ENCODE data around the gene SLC15A5. TPM values are rescaled to one million over a fixed set of nuclear protein-coding genes. Genes with fewer than 3 reads are reported as not detected.

Gene SLC15A5
- total and polyA plus RNA-seq, 2 of the 4 experiments (the other 2 are of a cell fraction) = not detected

DNA sequence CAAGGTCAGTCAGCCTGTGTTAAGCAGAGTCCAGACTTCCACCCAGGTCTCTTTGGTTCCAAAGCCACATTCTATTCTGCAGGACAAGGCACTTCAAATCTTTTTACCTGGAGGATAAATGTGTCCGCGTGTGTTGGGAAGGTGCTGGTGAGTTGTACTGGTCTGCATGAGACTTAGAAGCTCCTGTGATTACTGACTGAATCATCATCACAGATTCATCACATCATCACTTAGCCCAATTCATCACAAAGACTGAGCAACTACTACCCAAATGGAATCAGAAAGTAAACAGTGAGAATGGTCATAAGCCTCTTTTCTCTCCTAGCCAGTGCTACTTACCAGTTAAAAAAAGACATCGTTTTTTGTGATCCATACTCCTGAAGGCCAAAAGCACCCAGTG is 5.3 kb downstream of the SLC15A5 start:
- Histone ChIP-seq H2BK20ac (ENCODE audit: low read depth, low read length) (no peak overlapping the region), H3K56ac (ENCODE audit: extremely low read depth, insufficient read depth, low read length) (no peak overlapping the region), H3K9ac (ENCODE audit: low read depth, low read length) (no peak overlapping the region), H3K27ac (ENCODE audit: insufficient read depth, low read length) (no peak overlapping the region), H3K9me1 (ENCODE audit: insufficient read depth, low read length) (no peaks in the 10 kb centered on the region), H4K8ac (ENCODE audit: low read depth in 2 of 2, low read length in 2 of 2) (no peak overlapping the region), H2AK9ac (replicated peaks; ENCODE audit: low read depth, low read length, poor library complexity) (no peak overlapping the region), H3K14ac (replicated peaks; ENCODE audit: low read depth, low read length) (no peak overlapping the region), H3K4me2 (ENCODE audit: low read depth, low read length) (no peak overlapping the region), H2AFZ (replicated peaks; ENCODE audit: low read length, poor library complexity) (no peak overlapping the region), H3K4ac (ENCODE audit: low read depth, low read length) (no peak overlapping the region), H3K27me3 (ENCODE audit: control insufficient read depth, insufficient read depth, low read length) (no peaks in the 10 kb centered on the region; the same call in 1 of the 2 replicates), H3K9me3 (ENCODE audit: control insufficient read depth, insufficient read depth, low read length) (no peaks in the 10 kb centered on the region), H3K4me1 (ENCODE audit: control insufficient read depth, insufficient read depth, low read length) (no peaks in the 10 kb centered on the region), H3K23ac (ENCODE audit: low read depth, low read length) (no peak overlapping the region), H4K91ac (ENCODE audit: insufficient read depth, low read depth, low read length) (no peak overlapping the region), H3K18ac (ENCODE audit: low read depth, low read length) (no peak overlapping the region), H2BK15ac (ENCODE audit: low read depth, low read length) (no peak overlapping the region), H2BK120ac (ENCODE audit: low read depth, low read length) (no peak overlapping the region), H2BK5ac (ENCODE audit: low read depth, low read length, poor library complexity, severe bottlenecking) (no peak overlapping the region), H3K79me1 (ENCODE audit: low read depth in 1 of 2, low read length in 2 of 2) (no peaks in the 10 kb centered on the region), H3K4me3 (ENCODE audit: insufficient read depth, low read depth, low read length) (no peak overlapping the region), H4K20me1 (ENCODE audit: insufficient read depth, low read length) (no peaks in the 10 kb centered on the region), H4K5ac (ENCODE audit: low read depth, low read length) (no peak overlapping the region), H2AK5ac (ENCODE audit: low read depth, low read length) (no peak overlapping the region), H3K36me3 (ENCODE audit: control insufficient read depth, insufficient read depth, low read length) (no peaks in the 10 kb centered on the region)
- dilution Hi-C loops (cut with HindIII; ENCODE audit: low sequenced_read_pairs, unreplicated experiment) (no loop called here), intact Hi-C loops (cut with micrococcal nuclease) (no loop called here), in situ Hi-C loops (cut with MboI; ENCODE audit: low sequenced_read_pairs) (no loop called here)
- 80% methylated on average over 1 of the region's 3 CpGs; no CpG with 5 or more reads in 1 of the 2 experiments for WGBS, 2 experiments (ENCODE audit: extremely low coverage in 2 of 2, insufficient read length in 1 of 2)
- no peak for ATAC-seq (ENCODE audit: low read depth)
- ChIA-PET CTCF (no interaction called here), POLR2A (ENCODE audit: unreplicated experiment) (no interaction called here)
- BruUV-seq (replicated peaks) = no TSS peak
- DNase-seq = peak; percentile 2
- TF ChIP-seq RFX5 (IDR thresholded peaks at IDR 0.05; ENCODE audit: low read depth, low read length) (no peak), FOS (IDR thresholded peaks at IDR 0.05; ENCODE audit: low read depth, low read length) (no peak), CHD1 (IDR thresholded peaks at IDR 0.05; ENCODE audit: low read depth, low read length) (no peak), RCOR1 (IDR thresholded peaks at IDR 0.05; ENCODE audit: insufficient replicate concordance, low read length) (no peak), SMC3 (IDR thresholded peaks at IDR 0.05; ENCODE audit: low read depth, low read length) (no peak), RAD21 (IDR thresholded peaks at IDR 0.05; ENCODE audit: low read length) (no peak), NFE2L2 (IDR thresholded peaks at IDR 0.05; ENCODE audit: low read depth, low read length) (no peak), MAZ (IDR thresholded peaks at IDR 0.05; ENCODE audit: borderline replicate concordance, low read depth, low read length) (no peak), POLR2A (IDR thresholded peaks at IDR 0.05; ENCODE audit: low read depth, low read length) (no peak), MAFK (IDR thresholded peaks at IDR 0.05; ENCODE audit: low read depth, low read length) (no peak), BHLHE40 (IDR thresholded peaks at IDR 0.05; ENCODE audit: low read depth, low read length) (no peak), CEBPB (IDR thresholded peaks at IDR 0.05; ENCODE audit: low read depth, low read length) (no peak), MXI1 (IDR thresholded peaks at IDR 0.05; ENCODE audit: borderline replicate concordance, low read depth, low read length) (no peak)
- TF ChIP-seq, protein P1, sequence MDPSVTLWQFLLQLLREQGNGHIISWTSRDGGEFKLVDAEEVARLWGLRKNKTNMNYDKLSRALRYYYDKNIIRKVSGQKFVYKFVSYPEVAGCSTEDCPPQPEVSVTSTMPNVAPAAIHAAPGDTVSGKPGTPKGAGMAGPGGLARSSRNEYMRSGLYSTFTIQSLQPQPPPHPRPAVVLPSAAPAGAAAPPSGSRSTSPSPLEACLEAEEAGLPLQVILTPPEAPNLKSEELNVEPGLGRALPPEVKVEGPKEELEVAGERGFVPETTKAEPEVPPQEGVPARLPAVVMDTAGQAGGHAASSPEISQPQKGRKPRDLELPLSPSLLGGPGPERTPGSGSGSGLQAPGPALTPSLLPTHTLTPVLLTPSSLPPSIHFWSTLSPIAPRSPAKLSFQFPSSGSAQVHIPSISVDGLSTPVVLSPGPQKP (IDR thresholded peaks at IDR 0.05; ENCODE audit: borderline replicate concordance, low read depth, low read length) = no peak
- TF ChIP-seq, protein P2, sequence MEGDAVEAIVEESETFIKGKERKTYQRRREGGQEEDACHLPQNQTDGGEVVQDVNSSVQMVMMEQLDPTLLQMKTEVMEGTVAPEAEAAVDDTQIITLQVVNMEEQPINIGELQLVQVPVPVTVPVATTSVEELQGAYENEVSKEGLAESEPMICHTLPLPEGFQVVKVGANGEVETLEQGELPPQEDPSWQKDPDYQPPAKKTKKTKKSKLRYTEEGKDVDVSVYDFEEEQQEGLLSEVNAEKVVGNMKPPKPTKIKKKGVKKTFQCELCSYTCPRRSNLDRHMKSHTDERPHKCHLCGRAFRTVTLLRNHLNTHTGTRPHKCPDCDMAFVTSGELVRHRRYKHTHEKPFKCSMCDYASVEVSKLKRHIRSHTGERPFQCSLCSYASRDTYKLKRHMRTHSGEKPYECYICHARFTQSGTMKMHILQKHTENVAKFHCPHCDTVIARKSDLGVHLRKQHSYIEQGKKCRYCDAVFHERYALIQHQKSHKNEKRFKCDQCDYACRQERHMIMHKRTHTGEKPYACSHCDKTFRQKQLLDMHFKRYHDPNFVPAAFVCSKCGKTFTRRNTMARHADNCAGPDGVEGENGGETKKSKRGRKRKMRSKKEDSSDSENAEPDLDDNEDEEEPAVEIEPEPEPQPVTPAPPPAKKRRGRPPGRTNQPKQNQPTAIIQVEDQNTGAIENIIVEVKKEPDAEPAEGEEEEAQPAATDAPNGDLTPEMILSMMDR (conservative IDR thresholded peaks at IDR 0.05; ENCODE audit: low read depth, low read length) = no peak
- TF ChIP-seq, protein P3, sequence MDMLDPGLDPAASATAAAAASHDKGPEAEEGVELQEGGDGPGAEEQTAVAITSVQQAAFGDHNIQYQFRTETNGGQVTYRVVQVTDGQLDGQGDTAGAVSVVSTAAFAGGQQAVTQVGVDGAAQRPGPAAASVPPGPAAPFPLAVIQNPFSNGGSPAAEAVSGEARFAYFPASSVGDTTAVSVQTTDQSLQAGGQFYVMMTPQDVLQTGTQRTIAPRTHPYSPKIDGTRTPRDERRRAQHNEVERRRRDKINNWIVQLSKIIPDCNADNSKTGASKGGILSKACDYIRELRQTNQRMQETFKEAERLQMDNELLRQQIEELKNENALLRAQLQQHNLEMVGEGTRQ (IDR thresholded peaks at IDR 0.05; ENCODE audit: low read depth, low read length) = no peak

Measured in IMR-90 (cell line).